ENCODE measurements around the gene RASA4B. TPM values are rescaled to one million over a fixed set of nuclear protein-coding genes. Genes with fewer than 3 reads are reported as not detected.
"Not testable (repeated sequence)": the region's sequence is repeated elsewhere in the genome, so short reads cannot be mapped to it uniquely, and the experiment has no call there.

Gene RASA4B
- total RNA-seq, 1 experiment from 2014 or later: 9.5 TPM

- H3K4me3 ChIP-seq; H3K27me3 ChIP-seq (replicated peaks); H3K9me3 ChIP-seq (replicated peaks); H3K27ac ChIP-seq; H3K36me3 ChIP-seq; H3K4me1 ChIP-seq (replicated peaks): not testable (repeated sequence)
- peak in 1 of 2 experiments; percentile 44 for DNase-seq (ENCODE audit: low read depth in 1 of 2, low spot score in 2 of 2)
These were observed 20.7 kb downstream of the RASA4B start for GRCh38 chr7:102496861-102497260.

- not testable (repeated sequence) for H3K36me3 ChIP-seq; DNase-seq (ENCODE audit: low read depth in 1 of 2, low spot score in 2 of 2); H3K4me1 ChIP-seq (replicated peaks); H3K4me3 ChIP-seq; H3K27me3 ChIP-seq (replicated peaks); H3K9me3 ChIP-seq (replicated peaks); H3K27ac ChIP-seq
These were observed 23.0 kb downstream of the RASA4B start for GRCh38 chr7:102494473-102495149.

- not testable (repeated sequence) for H3K4me1 ChIP-seq (replicated peaks); H3K27me3 ChIP-seq (replicated peaks); H3K27ac ChIP-seq; H3K4me3 ChIP-seq; H3K9me3 ChIP-seq (replicated peaks); H3K36me3 ChIP-seq
- peak in 1 of 2 experiments; percentile 46 for DNase-seq (ENCODE audit: low read depth in 1 of 2, low spot score in 2 of 2)
These were observed 23.6 kb downstream of the RASA4B start for GRCh38 chr7:102494026-102494425.

GRCh38 chr7:102493220-102493935 is 24.2 kb downstream of the RASA4B start:
- H3K36me3 ChIP-seq; H3K27ac ChIP-seq; H3K9me3 ChIP-seq (replicated peaks); H3K27me3 ChIP-seq (replicated peaks); H3K4me1 ChIP-seq (replicated peaks); H3K4me3 ChIP-seq: not testable (repeated sequence)
- DNase-seq (ENCODE audit: low read depth in 1 of 2, low spot score in 2 of 2): peak in 1 of 2 experiments; percentile 36

GRCh38 chr7:102490529-102491075 is 27.0 kb downstream of the RASA4B start:
- not testable (repeated sequence) for H3K9me3 ChIP-seq (replicated peaks); H3K27me3 ChIP-seq (replicated peaks); H3K4me1 ChIP-seq (replicated peaks); H3K4me3 ChIP-seq; H3K27ac ChIP-seq; H3K36me3 ChIP-seq
- peak in 1 of 2 experiments; percentile 83 for DNase-seq (ENCODE audit: low read depth in 1 of 2, low spot score in 2 of 2)

- not testable (repeated sequence) for H3K4me3 ChIP-seq; H3K9me3 ChIP-seq (replicated peaks); H3K4me1 ChIP-seq (replicated peaks); DNase-seq (ENCODE audit: low read depth in 1 of 2, low spot score in 2 of 2); H3K27me3 ChIP-seq (replicated peaks); H3K27ac ChIP-seq; H3K36me3 ChIP-seq
These were observed 33.3 kb downstream of the RASA4B start for GRCh38 chr7:102484317-102484716.

GRCh38 chr7:102481962-102482361 is 35.6 kb downstream of the RASA4B start:
- not testable (repeated sequence) for H3K27me3 ChIP-seq (replicated peaks); H3K9me3 ChIP-seq (replicated peaks); H3K4me3 ChIP-seq; H3K4me1 ChIP-seq (replicated peaks); H3K27ac ChIP-seq; H3K36me3 ChIP-seq; DNase-seq (ENCODE audit: low read depth in 1 of 2, low spot score in 2 of 2)

GRCh38 chr7:102479982-102480637 is 37.5 kb downstream of the RASA4B start:
- peak in 1 of 2 experiments; percentile 56 for DNase-seq (ENCODE audit: low read depth in 1 of 2, low spot score in 2 of 2)
- H3K4me1 ChIP-seq (replicated peaks): not testable (repeated sequence)

GRCh38 chr7:102479209-102479584 is 38.4 kb downstream of the RASA4B start:
- not testable (repeated sequence) for H3K27me3 ChIP-seq (replicated peaks); H3K27ac ChIP-seq; H3K9me3 ChIP-seq (replicated peaks); DNase-seq (ENCODE audit: low read depth in 1 of 2, low spot score in 2 of 2); H3K4me1 ChIP-seq (replicated peaks); H3K36me3 ChIP-seq; H3K4me3 ChIP-seq

More at GRCh38 chr7:102479982-102480637, 37.5 kb downstream of the RASA4B start:
- H3K27me3 ChIP-seq (replicated peaks); H3K27ac ChIP-seq; H3K9me3 ChIP-seq (replicated peaks); H3K36me3 ChIP-seq; H3K4me3 ChIP-seq: not testable (repeated sequence)

- H3K9me3 ChIP-seq (replicated peaks); H3K27me3 ChIP-seq (replicated peaks); H3K4me1 ChIP-seq (replicated peaks); H3K36me3 ChIP-seq; H3K27ac ChIP-seq: not testable (repeated sequence)
- DNase-seq (ENCODE audit: low read depth in 1 of 2, low spot score in 2 of 2): peak; percentile 64 to 92
- peak within 1 kb of the TSS; percentile 43 for H3K4me3 ChIP-seq
These were observed 39.0 kb downstream of the RASA4B start, which contains the start of gene POLR2J for GRCh38 chr7:102478314-102479208. Gene POLR2J, minus strand, starts transcription at chr7:102478922. Its CDS starts 62 bp downstream, at chr7:102478860.

GRCh38 chr7:102474736-102475435 is 42.7 kb downstream of the RASA4B start:
- not testable (repeated sequence) for DNase-seq (ENCODE audit: low read depth in 1 of 2, low spot score in 2 of 2); H3K4me3 ChIP-seq; H3K27me3 ChIP-seq (replicated peaks); H3K27ac ChIP-seq; H3K9me3 ChIP-seq (replicated peaks); H3K4me1 ChIP-seq (replicated peaks)
- H3K36me3 ChIP-seq: peaks cover 40% of the 10 kb centered on the region

- not testable (repeated sequence) for H3K27ac ChIP-seq; H3K9me3 ChIP-seq (replicated peaks); DNase-seq (ENCODE audit: low read depth in 1 of 2, low spot score in 2 of 2); H3K4me3 ChIP-seq; H3K4me1 ChIP-seq (replicated peaks); H3K27me3 ChIP-seq (replicated peaks)
- peaks cover 48% of the 10 kb centered on the region for H3K36me3 ChIP-seq
These were observed 43.5 kb downstream of the RASA4B start for GRCh38 chr7:102474116-102474515.

Data from SJSA1 (cell line).